ENCODE data around the gene RASD2.

The RASD2 gene

GRCh38 chr22:35530700-35531099 lies 9.9 kb upstream of the RASD2 start:
- no peak for TF ChIP-seq CTCF (IDR thresholded peaks at IDR 0.05; ENCODE audit: low read depth, low read length)
- Histone ChIP-seq H3K9me3 (peaks cover 3% of the 10 kb centered on the region; the same call in 1 of the 2 replicates), H3K36me3 (no peaks in the 10 kb centered on the region), H3K27me3 (no peaks in the 10 kb centered on the region), H3K4me3 (ENCODE audit: low read depth, low read length) (no peak overlapping the region), H3K4me1 (peaks cover 8% of the 10 kb centered on the region)
- no peak for DNase-seq

GRCh38 chr22:35531202-35531601 lies 9.4 kb upstream of the RASD2 start:
- H3K27me3 ChIP-seq = no peaks in the 10 kb centered on the region
- no peak overlapping the region for H3K4me3 ChIP-seq (ENCODE audit: low read depth, low read length)
- no peak for DNase-seq
- H3K4me1 ChIP-seq = peaks cover 4% of the 10 kb centered on the region
- no peak for TF ChIP-seq CTCF (IDR thresholded peaks at IDR 0.05; ENCODE audit: low read depth, low read length)
- H3K36me3 ChIP-seq = no peaks in the 10 kb centered on the region
- peaks cover 3% of the 10 kb centered on the region; the same call in 1 of the 2 replicates for H3K9me3 ChIP-seq

GRCh38 chr22:35531676-35532075 lies 9.0 kb upstream of the RASD2 start:
- H3K27me3 ChIP-seq = no peaks in the 10 kb centered on the region
- no peak overlapping the region for H3K4me3 ChIP-seq (ENCODE audit: low read depth, low read length)
- H3K9me3 ChIP-seq = peaks cover 3% of the 10 kb centered on the region; the same call in 1 of the 2 replicates
- no peaks in the 10 kb centered on the region for H3K36me3 ChIP-seq
- no peak for TF ChIP-seq CTCF (IDR thresholded peaks at IDR 0.05; ENCODE audit: low read depth, low read length)
- H3K4me1 ChIP-seq = no peaks in the 10 kb centered on the region; the same call in 1 of the 2 replicates
- no peak for DNase-seq

GRCh38 chr22:35533365-35534029 lies 7.1 kb upstream of the RASD2 start:
- Histone ChIP-seq H3K4me1 (no peaks in the 10 kb centered on the region), H3K9me3 (peaks cover 3% of the 10 kb centered on the region; the same call in 1 of the 2 replicates), H3K4me3 (ENCODE audit: low read depth, low read length) (no peak overlapping the region), H3K27me3 (no peaks in the 10 kb centered on the region), H3K36me3 (no peaks in the 10 kb centered on the region)
- no peak for DNase-seq
- no peak for TF ChIP-seq CTCF (IDR thresholded peaks at IDR 0.05; ENCODE audit: low read depth, low read length)

- no peak overlapping the region for H3K4me3 ChIP-seq (ENCODE audit: low read depth, low read length)
- no peaks in the 10 kb centered on the region for H3K36me3 ChIP-seq
- TF ChIP-seq CTCF (IDR thresholded peaks at IDR 0.05; ENCODE audit: low read depth, low read length) = no peak
- no peaks in the 10 kb centered on the region; the same call in 1 of the 2 replicates for H3K9me3 ChIP-seq
- H3K4me1 ChIP-seq = no peaks in the 10 kb centered on the region
- DNase-seq = no peak
- H3K27me3 ChIP-seq = no peaks in the 10 kb centered on the region
These were observed 6.5 kb upstream of the RASD2 start for GRCh38 chr22:35534091-35534490.

- Histone ChIP-seq H3K4me1 (peaks cover 2% of the 10 kb centered on the region; the same call in 1 of the 2 replicates), H3K36me3 (no peaks in the 10 kb centered on the region), H3K27me3 (peaks cover 19% of the 10 kb centered on the region), H3K4me3 (ENCODE audit: low read depth, low read length) (no peak overlapping the region), H3K9me3 (no peaks in the 10 kb centered on the region)
- no peak for TF ChIP-seq CTCF (IDR thresholded peaks at IDR 0.05; ENCODE audit: low read depth, low read length)
- DNase-seq = no peak
These were observed 3.4 kb upstream of the RASD2 start for GRCh38 chr22:35537232-35537631.

Data from BE2C (cell line).